ENCODE measurements around the gene TMC2. TPM values are rescaled to one million over a fixed set of nuclear protein-coding genes. Genes with fewer than 3 reads are reported as not detected.

TMC2 gene
- total RNA-seq, 1 experiment from 2014 or later: not detected

DNA sequence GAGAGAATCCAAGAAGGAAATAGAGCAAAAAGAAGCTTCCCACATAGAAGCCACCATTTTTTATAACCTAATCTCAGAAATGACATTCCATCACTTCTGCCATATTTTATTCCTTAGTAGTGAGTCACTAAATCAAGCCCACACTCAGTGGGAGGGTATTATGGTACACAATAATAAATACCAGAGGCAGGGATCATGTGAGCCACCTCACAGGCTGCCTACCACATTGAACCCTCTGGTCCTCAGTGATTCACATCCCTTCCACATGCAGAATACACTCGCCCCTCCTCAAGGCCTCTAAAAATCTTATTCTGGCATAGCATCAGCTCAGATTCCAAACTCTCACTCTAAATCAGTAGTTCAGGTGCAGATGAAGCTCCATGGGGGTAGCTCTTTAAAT is 49.4 kb downstream of the TMC2 start:
- no peak for DNase-seq (ENCODE audit: low spot score)

DNA sequence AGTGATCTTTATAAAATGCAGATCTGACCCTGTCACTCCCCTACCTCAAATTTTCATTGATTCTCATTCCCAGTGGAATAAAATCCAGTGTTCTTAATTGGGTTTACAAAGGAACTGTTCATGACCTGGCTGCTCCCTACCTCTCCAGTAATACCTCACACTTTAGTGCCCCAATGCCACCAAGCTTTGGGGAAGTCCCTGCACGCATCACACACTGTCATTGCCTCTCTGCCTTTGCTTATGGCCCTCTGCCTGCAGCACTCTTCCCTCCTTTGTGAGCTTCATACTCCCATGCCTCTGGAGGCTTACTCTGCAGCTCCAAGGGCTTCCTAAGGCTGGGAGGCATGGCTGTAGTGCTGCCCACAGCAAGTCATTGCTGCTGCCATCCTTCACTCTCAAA is 57.4 kb downstream of the TMC2 start:
- DNase-seq (ENCODE audit: low spot score): no peak

DNA sequence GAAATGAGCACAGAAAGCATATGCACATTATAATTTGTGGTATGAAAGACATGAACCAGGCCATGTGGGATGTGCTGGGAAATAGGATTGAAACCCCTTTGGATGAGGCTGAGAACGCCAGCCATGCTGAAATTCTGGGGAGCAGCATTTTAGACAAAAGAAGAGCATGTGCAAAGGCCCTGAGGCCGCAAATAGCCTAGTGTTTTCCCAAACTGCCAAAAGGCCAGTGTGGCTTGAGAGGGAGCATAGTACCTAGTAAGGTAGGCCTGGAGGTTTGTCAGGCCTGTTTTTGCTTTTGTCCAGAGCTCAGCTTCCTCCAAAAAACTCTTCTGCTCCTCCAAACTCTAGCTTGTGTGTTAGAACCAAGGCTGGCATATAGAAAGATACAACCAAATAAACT is 58.7 kb downstream of the TMC2 start:
- no peak for DNase-seq (ENCODE audit: low spot score)

DNA sequence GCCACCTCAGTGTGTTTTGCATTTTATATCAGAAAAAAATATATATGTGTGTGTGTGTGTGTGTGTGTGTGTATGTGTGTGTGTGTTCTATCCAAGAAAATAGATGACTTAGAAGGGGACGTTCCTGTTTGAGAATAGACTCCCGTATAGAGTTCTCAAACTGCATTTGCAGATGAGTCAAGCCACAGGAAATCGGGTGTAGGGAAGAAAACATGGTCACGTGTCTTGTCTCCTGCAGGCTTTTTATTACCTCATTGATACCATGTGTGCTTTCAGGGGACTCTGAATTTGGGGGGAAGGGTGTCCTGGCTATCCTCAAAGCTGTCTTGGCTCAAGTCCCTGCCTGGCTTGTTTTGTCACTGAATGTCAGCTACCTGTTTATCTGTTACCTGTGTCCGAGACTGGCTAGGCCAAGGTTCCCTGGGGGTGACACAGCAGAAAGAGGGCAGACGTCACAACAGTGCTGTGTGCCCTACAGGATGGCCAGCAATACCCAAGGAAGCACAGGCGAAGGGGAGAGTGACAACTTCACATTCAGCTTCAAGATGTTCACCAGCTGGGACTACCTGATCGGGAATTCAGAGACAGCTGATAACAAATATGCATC is 60.4 kb downstream of the TMC2 start:
- DNase-seq (ENCODE audit: low spot score): no peak

DNA sequence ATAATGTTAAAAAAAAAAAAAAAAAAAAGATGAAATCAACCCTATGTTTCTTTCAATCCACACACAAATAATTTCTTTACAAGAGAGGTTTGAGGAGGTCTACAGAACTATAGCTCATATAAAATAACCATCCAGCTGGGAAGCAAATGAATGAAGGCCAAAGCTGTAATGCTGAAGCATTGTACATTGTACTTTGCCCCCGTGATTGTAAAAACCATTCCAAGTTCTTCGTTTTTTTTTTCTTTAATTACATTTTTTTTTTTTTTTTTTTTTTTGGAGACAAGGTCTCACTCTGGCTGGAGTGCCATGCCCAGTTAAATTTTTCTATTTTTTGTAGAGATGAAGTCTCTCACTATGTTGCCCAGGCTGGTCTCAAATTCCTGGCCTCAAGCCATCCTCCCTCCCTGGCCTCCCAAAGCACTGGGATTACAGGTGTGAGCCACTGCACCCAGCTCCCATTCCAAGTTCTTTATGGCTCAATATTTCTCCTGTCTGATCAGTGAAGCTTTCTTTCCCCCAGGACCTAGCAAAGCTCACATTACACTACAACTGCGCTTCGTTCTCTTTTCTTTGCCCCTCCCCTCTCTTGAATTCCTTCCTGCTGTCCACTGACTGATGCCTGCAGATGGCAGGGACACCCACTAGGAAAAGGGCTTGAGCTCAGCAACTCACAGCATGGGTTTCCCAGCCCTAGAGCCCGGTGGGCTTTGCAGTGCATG is 63.1 kb downstream of the TMC2 start:
- no peak for DNase-seq (ENCODE audit: low spot score)

DNA sequence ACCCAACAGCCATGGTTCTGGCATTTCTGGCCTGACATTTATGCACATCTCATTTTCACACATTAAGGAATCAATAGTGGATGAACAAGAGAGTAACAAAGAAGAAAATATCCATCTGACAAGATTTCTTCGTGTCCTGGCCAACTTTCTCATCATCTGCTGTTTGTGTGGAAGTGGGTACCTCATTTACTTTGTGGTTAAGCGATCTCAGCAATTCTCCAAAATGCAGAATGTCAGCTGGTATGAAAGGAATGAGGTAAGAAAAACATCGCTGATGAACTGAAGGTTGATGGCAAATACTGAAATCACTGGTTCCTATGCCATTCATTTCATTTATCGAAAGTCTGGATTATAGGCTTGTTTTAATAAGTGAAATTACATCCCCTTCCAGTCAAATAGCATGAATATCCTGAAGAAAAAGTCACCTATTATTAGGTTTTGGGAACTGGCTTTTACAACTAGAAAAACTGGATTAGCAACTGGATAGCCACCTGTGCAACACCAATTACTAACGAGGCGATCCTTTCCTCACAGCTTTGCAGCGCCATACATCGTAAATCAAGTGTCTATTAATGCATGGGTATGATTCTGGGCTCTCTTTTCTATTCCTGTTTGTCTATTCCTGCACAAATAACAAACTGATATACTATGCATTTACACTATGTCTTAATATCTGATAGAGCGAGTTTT is 65.8 kb downstream of the TMC2 start:
- DNase-seq (ENCODE audit: low spot score): no peak

DNA sequence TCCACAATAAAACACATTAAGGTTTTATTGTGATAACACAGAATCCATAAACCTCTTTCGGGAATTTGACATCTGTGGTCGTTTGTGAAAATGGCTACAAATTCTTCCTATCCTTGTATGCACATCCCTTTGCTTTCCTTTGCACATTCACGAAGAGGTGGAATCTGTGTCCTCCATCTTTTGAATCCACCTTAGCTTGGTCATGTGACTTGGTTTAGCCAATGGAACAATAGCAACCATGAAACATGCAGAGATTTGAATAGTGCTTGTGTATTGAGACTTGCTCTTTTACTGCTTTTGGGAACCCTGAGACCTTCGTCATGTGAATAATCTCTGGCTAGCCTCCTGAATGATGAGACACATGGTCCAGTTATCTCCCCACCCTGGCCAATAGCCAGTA is 66.4 kb downstream of the TMC2 start:
- no peak for DNase-seq (ENCODE audit: low spot score)

DNA sequence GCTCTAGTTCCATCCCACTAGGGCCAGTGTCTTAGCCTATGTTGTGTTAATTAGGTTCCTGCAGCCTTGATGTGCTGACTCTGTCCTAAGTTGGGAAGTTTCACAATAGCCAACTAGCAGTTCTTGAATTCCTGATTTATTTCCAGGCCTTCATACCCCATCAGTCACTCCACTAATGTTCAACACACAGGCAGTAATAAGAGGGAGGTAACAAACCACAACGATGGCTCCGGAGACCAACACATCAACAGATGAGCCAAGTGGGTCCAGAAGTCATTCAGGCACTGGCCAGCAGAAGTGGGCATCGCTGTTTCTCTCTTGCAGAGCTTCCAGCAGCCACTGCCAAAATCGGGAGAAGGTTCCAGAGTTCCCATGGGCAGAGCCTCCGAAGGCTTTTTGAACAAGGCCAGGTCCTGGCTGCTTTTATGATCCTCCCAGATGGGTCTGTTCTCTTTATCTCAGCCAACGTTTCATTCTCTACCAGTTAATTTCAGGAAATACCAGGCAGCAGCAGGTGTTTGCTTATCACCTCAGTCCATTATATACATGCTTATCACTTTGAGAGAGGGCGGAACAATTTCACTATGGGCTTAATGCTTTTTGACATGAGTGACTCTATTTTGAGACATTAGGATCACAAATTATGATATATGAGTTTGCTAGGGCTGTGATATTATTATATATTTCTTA is 67.6 kb downstream of the TMC2 start:
- no peak for DNase-seq (ENCODE audit: low spot score)

DNA sequence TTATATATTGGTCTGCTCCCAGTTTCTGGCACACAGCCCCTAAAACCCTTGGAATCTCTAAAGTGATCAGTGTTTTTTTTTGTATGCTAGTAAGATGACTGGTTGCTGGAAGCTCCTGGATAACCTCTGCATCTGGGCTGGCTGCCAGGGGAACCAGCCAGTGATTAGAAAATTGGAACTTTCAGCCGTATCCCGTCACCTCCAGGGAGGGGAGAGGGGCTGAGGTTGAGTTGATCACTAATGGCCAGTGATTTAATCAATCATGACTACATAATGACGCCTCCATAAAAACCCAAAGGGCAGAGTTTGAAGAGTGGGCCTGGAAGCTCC is 68.1 kb downstream of the TMC2 start:
- DNase-seq (ENCODE audit: low spot score): no peak

DNA sequence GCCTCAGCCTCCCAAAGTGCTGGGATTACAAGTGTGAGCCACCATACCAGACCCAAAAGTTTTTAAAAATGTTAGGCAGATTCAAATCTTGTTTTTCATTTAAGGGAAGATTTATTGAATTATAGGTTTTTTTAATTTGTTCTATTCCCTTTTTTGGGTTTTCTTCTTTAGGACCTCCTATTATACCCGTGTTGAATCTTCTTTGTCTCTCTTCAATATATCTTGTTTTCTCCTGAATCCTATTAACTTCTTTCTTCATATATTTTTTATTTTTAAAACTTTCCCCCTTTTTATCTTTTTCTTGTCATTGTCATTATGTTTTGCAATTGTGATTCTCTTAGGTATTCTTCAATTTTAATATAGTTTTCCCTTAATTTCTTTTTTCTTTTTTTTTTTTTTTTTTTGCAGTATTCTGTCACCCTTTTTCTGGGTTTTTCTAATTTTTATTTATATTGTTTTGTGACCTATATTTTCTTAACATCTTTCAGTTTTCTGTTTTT is 70.2 kb downstream of the TMC2 start:
- no peak for DNase-seq (ENCODE audit: low spot score)

DNA sequence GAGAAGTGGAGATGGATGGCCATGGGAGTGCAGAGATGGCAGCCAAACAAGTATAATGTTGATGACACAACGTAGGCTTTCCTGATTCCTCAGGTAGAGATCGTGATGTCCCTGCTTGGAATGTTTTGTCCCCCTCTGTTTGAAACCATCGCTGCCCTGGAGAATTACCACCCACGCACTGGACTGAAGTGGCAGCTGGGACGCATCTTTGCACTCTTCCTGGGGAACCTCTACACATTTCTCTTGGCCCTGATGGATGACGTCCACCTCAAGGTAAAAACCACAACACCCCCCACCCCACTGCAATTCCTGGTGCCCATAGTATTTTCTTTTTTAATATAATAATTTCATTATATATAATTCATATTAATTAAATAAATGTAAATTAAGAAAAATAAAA is 74.0 kb downstream of the TMC2 start:
- no peak for DNase-seq (ENCODE audit: low spot score)

DNA sequence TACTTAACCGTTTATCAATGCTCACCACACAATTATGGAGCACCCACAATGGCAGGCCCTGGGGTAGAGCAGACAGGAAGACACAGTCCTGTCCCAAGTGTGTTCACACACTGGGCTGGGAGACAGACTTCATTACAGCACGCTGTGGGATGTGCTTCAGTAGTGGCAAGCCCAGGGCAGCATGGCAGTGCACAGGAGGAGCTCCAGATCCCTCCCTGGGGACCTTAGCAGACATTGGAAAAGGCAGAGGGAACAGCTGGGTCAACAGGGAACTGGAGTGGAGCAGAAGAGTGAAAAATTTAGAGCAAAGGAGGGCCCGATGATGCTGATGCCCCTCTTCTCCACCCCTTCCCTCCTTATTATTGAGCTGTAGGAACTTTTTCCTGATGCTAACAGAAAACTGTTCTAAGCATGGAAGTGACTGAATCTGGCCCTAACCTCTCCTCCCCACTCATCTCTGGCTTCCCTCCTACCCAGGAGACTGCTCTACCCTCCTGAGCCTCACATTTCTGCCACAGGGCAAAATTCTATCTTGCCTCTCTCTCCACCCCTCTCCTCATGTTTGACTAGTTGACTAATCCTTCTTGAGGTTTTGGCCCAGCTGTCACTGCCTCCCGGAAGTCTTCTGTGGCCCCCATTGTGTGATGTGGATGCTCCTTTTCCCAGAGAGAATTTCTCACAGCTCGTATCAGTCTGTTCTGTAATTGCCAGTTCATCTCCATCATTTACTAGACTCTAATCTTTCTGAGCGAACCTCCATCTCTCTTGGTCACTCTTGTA is 74.8 kb downstream of the TMC2 start:
- no peak for DNase-seq (ENCODE audit: low spot score)

DNA sequence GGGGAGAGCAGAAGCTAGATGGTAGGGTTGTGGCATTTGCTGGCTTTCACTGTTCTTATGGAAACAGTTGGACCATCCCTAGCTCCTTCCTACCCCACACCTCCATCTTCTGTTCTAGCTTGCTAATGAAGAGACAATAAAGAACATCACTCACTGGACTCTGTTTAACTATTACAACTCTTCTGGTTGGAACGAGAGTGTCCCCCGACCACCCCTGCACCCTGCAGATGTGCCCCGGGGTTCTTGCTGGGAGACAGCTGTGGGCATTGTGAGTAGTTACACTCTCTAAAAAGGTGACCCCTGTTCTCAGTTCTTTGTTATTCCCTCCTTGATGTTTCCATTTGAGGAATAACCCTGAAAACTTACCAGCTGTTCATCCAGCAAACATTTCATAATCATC is 75.7 kb downstream of the TMC2 start:
- no peak for DNase-seq (ENCODE audit: low spot score)

DNA sequence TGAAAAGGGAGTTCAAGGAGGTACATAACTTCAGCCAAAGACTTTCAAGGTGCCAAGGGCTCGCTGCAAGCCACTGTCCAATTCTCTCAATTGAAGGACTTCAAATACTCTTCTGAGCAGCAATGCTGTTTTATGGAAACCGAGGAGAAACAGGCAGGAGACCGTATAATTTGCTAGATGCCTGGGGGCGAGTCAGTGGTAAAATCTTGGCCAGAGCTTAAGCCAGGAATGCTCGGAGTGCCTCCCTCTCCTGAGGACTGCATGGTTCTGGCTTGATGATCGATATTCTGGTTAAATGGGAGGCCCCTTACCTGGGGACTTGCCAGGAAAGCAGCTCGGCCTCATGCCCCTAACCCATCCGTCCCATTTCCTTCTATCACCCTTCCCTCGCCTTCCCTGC is 80.3 kb downstream of the TMC2 start:
- no peak for DNase-seq (ENCODE audit: low spot score)

DNA sequence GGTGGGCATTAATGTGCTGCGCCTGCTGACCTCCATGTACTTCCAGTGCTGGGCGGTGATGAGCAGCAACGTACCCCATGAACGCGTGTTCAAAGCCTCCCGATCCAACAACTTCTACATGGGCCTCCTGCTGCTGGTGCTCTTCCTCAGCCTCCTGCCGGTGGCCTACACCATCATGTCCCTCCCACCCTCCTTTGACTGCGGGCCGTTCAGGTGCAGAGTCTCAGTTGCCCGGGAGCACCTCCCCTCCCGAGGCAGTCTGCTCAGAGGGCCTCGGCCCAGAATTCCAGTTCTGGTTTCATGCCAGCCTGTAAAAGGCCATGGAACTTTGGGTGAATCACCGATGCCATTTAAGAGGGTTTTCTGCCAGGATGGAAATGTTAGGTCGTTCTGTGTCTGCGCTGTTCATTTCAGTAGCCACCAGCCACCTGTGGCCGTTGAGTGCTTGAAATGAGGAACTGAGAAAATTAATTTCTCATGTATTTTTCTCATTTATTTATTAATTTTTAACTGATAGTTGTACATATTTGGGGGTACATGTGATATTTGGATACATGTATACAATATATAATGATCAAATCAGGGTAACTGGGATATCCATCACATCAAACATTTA is 80.8 kb downstream of the TMC2 start:
- DNase-seq (ENCODE audit: low spot score): no peak

DNA sequence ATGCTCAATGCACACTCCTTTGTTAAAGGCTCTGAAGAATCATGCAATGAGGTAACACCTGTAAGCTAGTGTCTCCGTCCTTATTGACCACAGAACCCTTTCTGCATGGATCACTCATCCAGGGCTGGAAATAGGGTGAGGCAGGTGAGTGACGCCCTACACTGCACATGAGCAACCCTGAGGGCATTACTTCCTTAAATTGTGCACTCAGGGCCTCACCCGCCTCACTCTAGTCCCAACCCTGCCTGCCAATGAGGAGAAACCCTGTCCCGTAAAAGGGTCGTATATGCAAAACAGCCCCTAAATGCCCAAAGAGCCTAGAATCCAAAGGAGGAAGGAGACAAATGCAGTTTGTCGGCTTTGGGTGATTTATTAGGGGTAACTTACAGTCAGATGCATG is 82.4 kb downstream of the TMC2 start:
- no peak for DNase-seq (ENCODE audit: low spot score)

DNA sequence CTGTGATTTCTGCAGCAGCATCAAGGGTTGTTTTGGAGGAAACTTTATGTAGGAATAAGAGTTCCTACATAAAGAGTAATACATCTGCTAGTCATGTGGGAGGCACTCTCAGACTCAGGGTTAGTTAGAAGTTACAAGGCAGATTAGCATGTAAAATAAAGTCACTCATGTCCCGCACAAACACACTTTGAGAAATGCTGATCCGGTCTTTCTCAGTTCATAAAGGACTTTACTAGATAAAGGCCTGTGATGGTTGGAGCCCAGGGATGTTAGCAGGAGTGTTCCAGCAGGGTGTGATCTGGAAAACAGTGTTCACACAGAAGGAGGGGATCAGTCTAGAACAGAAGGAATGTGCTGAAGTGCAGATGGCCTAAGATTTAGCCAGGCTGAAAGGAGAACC is 83.0 kb downstream of the TMC2 start:
- DNase-seq (ENCODE audit: low spot score): no peak

DNA sequence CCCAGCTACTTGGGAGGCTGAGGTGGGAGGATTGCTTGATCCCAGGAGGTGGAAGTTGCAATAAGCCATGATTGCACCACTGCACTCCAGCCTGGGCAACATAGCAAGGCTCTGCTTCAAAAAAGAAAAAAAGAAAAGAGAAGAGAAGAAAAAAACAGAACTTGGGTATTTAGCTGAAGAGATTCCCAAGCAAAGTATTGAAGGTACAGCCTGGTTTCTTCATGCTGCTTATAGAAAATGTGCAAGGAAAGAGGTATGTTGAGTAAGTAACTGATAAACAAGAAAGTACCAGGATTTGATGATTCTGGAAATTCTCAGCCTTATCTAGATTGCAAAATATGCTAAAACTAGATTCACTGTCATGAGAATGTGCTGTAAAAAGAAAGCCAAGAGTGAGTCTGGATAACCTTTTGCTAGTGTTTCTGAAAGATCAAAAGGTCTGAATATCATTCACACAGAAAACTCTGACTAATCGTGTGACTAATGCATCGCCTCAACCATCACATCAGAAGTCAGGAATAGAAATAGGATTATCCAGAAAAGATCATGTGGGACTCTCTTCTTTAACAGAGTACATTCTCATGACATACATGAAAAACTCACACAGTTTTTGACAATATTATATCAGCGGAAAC is 83.7 kb downstream of the TMC2 start:
- no peak for DNase-seq (ENCODE audit: low spot score)

DNA sequence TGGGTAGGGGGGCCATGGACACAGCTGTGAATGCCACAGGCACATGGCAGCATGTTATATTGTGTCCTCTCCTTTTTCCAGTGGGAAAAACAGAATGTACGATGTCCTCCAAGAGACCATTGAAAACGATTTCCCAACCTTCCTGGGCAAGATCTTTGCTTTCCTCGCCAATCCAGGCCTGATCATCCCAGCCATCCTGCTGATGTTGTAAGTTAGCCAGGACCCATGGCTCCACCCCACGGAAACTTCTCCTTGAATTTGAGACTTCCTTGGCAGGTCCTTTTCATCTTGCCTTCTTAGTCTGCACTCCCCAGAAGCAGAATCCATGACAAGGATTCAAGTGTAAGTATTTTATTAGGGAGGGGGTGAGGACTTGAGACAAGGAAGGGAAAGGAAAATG is 87.8 kb downstream of the TMC2 start:
- no peak for DNase-seq (ENCODE audit: low spot score)

DNA sequence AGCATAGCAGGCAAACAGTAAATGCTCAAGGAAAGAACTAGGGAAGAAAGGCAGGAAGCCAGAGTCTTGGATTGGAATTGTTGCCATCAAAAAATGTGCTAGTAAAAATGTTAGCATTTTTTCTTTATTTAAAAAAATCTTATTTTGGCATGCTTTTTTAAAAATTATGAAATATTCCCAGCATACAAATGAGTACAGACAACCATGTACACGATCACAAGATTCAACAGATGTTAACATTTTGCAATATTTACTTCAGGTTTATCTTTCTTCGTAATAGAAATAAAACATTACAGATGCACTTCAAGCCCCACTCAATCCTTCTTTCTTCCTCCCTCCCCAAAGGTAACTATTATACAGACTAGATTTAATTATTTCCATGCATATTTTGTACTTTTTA is 88.7 kb downstream of the TMC2 start:
- no peak for DNase-seq (ENCODE audit: low spot score)

Measured in H4 (cell line).